Lung microvascular endothelial cell (primary cell): ENCODE measurements around the gene INSIG1. TPM values are rescaled to one million over a fixed set of nuclear protein-coding genes. Genes with fewer than 3 reads are reported as not detected.
A peak's percentile ranks its signal among the peaks of the same experiment; 100 is the strongest.

Experiments used
- DNase-seq, 2 donors: peaks; one replicate each; pipeline versions ENCODE4 v3.0.0 to v3.0.0-alpha.2; 2010; ENCODE audit warnings: low read depth in 2 of 2
- total RNA-seq: library from RNA; depleted of rRNA; stranded (reverse); fragments of >200 nt; gene quantifications from 2 replicates; pipeline ENCODE4 v1.2.1, GENCODE V29; 2014

Gene INSIG1
- total RNA-seq, 1 donor from 2014 or later = 66.5 TPM

- no peak for DNase-seq
Observed at GRCh38 chr7:155265961-155266360, 31.7 kb upstream of the INSIG1 start.

GRCh38 chr7:155266440-155266839 is 31.2 kb upstream of the INSIG1 start:
- DNase-seq = no peak

- DNase-seq = no peak
Observed at GRCh38 chr7:155267023-155267422, 30.7 kb upstream of the INSIG1 start.

GRCh38 chr7:155267436-155267835 is 30.2 kb upstream of the INSIG1 start:
- DNase-seq = no peak

- DNase-seq = no peak
Observed at GRCh38 chr7:155268211-155268610, 29.5 kb upstream of the INSIG1 start.

- DNase-seq = no peak
Observed at GRCh38 chr7:155268921-155269650, 28.6 kb upstream of the INSIG1 start.

- no peak for DNase-seq
Observed at GRCh38 chr7:155269766-155270585, 27.7 kb upstream of the INSIG1 start.

GRCh38 chr7:155270861-155271260 is 26.8 kb upstream of the INSIG1 start:
- no peak for DNase-seq

- no peak for DNase-seq
Observed at GRCh38 chr7:155274633-155275355, 22.9 kb upstream of the INSIG1 start.

GRCh38 chr7:155276042-155276799 is 21.5 kb upstream of the INSIG1 start:
- DNase-seq = no peak

GRCh38 chr7:155276800-155277375 is 20.8 kb upstream of the INSIG1 start:
- DNase-seq = no peak

- DNase-seq = peak in 1 of 2 donors; percentile 66
Observed at GRCh38 chr7:155277385-155277994, 20.2 kb upstream of the INSIG1 start.

GRCh38 chr7:155278921-155279320 is 18.8 kb upstream of the INSIG1 start:
- no peak for DNase-seq

- no peak for DNase-seq
Observed at GRCh38 chr7:155279787-155280445, 17.8 kb upstream of the INSIG1 start.

GRCh38 chr7:155280446-155281397 is 17.0 kb upstream of the INSIG1 start:
- peak in 1 of 2 donors; percentile 47 for DNase-seq

- no peak for DNase-seq
Observed at GRCh38 chr7:155281398-155281969, 16.2 kb upstream of the INSIG1 start.

- DNase-seq = no peak
Observed at GRCh38 chr7:155282671-155283070, 15.0 kb upstream of the INSIG1 start.

GRCh38 chr7:155283565-155284194 is 14.0 kb upstream of the INSIG1 start:
- no peak for DNase-seq
